Fibroblast of gingiva (primary cell): ENCODE data around the gene SPECC1.
"Not testable (repeated sequence)": the region's sequence is repeated elsewhere in the genome, so short reads cannot be mapped to it uniquely, and the experiment has no call there.

Experiments
- DNase-seq: peaks from one replicate; pipeline ENCODE4 v3.0.0-alpha.2; 2011; ENCODE audit warnings: low read depth

SPECC1 gene

DNA sequence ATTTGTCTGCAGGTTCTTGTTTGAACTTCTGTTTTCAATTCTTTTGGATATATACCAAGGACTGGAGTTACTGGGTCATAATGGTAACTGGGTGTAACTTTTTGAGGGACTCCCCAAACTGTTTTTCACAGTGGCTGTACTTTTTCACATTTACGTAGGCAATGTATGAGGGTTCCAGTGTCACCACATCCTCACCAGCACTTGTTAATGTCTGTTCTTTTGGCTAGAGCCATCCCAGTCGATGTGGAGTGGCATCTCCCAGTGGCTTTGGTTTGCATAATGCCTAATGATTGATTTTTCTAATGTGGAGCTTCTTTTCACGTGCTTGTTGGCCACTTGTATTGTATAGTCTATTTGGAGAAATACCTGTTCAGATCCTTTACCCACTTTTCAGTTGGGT lies 59.3 kb downstream of the SPECC1 start:
- no peak for DNase-seq

DNA sequence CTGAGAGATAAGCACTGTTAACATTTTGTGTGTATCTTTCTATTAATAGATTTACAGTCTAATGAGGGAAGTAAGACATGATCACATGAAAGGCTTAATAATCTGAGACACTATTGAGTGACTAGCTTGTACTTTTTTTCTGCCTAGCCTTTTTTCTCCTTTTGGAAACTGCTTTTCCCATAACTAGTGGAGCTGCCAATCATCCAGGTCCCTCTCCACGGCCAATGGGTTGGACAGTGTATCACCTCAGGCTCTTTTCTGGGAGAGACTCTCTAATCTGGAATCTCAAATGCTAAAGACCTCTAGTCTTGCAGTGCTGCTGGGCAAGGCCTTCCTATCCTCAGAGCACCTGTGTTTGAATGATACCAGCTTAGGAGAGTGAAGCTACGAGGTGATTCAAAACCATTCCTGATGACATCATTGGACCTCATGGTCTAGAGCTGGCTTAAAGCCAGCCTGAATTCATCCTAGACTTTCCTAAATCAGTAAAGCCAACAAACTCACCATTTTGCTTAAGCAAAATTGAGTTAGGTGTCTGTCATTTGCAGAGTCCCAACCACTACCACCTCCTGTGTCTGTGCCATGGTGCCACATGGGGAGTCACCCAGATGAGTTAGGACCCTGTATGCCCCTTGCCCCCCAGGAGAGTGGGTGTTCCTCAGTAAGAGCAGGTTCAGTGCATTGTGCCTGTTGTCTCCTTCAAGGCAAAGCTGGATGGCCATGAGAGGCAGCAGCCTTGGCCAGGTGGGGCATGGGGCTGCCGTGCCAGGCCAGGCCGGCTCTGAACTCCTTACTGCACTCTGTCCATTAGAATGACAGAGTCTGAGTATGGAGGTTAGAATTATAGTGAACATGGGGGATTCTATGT lies 62.9 kb downstream of the SPECC1 start:
- DNase-seq, result no peak

DNA sequence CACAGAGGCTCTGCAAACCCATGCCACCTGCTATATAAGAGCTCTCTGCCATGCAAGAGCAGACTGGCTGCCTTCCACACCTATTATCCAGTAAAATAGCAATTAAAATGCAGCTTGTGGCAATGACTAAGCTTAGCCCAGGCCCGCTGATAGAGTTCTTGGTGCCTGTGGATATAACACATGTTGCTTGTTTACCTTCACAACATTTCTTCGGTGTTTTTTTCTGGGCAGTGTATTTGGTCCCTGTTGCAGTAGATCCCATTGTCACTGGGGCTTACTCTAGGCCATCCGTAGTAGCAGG lies 63.5 kb downstream of the SPECC1 start:
- DNase-seq, result no peak

DNA sequence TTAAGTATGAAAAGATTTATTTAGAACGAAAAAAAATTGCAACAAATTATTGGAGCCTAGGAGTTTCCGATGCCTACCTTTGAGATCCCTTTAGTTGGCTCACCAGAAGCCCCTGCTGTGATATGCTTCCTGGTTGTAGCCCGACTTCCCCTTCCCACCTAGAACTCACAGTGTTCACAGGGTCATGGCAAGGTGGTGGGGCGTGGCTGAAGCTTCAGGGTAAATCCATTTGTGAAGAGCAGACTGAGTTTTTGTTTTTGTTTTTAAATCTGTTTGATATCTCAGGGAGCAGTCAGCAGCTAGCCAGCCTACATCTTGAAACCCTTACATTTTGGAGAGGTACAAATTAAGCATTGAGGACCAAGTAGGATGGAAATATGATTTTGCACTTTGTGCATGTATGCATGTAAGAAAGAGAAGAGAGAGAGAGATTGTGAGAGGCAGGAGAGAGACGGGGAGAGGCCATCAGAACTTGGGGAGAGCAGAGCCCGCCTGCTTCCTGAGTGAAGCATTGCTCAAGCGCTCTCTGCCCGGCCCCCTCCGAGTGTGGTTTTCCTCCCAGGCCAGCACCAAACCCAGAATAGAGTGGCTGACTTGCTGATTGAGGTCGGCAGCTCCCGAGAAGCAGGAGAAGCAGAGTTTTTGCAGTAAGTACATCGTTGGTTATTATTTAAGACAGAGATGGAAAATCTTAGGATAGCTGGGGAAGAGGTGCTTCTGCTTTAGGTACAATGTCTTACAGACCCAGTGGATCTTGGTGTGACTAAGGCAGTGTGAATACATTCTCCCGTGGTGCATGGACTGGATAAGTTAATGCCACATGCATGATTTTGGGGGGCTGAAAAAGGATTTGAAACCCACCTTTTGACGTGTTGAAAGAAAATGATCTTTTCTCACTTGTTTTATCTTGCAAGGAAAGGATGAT lies 64.2 kb downstream of the SPECC1 start:
- DNase-seq, result peak; percentile 46

DNA sequence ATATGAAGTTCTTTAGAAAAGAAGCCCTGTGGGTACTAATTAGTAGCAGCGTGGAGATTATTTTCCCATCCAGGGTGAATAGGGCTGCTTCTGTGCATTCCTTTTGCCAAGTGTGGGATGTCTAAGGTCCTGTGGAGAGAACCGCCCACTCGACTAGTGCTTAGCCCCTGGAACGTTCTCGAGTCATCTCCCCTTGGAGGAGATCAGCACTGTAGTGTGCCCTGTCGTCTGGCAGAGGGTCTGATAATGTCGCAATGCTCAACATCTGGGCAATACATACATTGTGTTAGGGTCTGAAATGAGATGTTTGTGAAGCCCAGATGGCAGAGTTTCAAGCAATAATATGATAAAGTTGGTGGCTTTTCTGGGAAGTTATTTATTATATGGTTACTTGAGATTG lies 64.8 kb downstream of the SPECC1 start:
- no peak for DNase-seq

DNA sequence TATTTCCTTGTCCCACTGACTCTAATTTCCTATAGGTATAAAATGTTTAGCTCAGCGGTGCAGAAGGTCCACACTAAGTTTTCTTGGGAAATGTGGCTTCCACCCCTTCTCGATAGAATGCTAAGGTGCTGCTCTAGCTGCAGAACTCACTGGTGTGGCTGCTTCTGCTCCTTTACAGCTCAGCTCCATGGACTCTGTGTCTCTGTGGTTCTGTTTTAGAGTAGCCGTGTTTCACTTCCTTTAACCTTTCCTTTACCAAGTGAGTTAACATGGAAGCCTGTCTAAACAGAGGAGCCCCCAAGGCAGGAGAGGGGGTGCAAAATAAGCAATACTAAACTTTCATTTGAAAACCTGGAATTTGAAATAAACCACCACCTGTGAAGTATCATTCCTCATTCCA lies 65.3 kb downstream of the SPECC1 start:
- DNase-seq, result no peak

DNA sequence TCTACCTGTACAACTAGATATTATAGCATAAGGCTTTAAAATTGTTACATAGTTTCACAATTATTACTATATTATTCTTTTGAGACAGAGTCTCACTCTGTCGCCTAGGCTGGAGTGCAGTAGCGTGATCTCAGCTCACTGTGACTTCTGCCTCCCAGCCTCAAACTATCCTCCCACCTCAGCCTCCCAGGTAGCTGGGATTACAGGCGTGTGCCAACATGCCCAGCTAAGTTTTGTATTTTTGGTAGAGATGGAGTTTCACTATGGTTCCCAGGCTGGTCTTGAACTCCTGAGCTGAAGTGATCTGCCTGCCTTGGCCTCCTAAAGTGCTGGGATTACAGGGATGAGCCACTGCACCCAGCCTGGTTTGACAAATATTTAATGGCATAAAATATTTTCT lies 67.0 kb downstream of the SPECC1 start:
- DNase-seq, result not testable (repeated sequence)

DNA sequence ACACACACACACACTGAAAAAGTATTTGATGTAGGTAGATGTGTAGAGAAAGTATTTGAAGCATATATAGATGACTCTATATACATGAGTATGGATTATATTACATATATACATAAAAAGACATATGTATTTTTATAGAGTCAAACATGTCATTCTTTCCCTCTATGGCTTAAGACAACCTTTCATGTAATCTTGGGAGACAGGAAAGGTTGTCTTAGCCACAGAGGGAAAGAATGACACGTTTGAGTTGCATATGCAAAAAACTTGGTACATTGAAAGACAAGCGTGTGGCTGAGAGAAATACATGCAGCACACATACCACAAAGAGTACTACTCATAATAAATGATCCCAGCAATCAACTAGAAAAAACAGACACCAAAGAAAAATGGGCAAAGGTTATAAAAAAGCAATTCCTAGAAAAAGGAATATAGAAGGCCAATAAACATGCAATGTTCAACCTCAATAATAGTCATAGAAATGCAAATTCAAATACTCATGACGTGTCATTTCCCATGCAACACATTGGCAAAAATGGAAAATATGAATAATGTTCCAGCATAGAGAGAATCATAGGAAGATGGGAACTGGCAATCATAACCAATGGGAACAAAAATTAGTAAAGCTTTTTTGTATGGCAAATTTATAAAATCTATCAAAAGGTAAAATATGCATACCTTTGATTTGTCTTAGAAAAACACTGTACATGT lies 69.0 kb downstream of the SPECC1 start:
- no peak for DNase-seq

DNA sequence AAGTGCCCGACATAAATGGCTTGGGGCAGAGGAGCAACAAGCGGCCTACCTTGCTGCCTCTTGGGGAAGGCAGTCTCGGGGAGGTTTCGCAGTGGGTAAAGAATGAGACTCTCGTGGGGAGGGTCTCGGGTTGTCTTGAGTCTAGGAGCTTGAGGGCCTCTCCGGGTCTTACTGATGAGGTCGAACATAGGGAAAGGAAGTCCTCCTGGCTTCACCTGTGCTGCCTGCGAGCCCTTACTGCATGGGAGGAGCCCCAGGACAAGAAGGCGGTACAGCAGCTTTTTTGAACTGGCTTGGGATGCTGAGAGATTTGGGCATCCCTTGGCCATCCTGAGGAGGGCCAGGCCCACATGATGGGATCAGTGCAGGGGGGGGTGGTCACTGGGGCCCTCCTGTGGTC lies 71.4 kb downstream of the SPECC1 start:
- no peak for DNase-seq

DNA sequence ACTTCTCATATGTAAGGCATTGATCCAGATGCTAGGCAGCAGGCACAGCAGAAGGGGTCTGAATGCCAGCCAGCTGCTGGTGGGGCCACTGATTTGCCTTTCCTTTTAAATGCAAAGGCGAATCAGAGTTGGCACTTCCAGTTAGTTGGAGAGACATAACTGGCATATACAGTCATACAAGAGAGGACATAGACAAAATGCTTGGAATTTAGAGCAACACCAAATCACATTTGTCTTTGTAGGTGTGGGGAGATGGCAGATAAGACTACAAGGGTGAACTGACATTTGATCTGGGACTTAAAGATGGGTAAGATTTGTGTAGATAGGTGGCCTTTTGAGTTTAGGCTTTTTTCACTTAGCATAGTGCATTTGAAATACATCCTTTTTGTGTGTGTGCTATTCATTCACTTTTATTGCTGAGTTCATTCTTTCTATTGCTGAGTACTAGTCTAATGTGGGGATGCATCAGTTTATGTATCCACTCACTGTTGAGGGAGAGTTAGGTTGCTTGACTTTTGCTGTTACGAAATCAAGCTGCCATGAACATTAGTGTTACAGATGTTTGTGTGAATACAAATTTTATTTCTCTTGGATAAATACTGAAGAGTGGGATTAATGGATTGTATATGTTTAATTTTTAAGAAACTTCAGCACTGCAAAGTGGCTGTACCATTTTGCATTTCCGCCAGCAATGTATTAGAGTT lies 74.1 kb downstream of the SPECC1 start:
- DNase-seq, result peak; percentile 66

DNA sequence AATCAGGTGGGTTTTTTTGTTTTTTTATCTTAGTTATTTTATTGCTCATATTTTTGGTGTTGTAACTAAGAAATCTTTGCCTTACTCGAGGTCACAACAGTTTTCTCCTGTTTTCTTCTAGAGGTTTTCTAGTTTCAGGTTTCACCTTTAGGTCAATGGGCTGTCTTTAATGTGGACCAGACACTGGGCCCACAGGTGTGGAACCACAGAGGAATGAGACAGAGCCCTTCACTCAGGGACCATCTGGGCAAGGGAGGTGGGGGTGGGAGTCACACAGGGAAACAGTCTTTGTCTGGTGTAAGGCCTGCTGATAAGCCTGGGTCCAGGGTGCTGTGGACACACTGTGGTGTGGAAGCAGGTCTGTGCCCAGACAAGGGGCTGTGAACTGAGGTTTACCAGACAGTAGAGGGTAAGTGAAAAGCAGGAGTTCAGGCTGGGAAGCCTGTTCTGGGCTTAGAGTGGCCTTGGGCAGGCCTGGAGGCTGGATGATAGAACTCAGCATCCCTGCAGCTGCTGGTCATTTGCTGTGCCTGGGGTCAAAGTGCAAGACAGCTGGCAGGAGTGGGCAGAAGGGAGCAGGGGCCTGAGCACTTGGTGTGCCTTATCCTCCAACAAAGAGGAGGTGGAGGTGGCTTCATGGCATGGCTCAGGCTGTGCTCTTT lies 75.6 kb downstream of the SPECC1 start:
- DNase-seq, result no peak

DNA sequence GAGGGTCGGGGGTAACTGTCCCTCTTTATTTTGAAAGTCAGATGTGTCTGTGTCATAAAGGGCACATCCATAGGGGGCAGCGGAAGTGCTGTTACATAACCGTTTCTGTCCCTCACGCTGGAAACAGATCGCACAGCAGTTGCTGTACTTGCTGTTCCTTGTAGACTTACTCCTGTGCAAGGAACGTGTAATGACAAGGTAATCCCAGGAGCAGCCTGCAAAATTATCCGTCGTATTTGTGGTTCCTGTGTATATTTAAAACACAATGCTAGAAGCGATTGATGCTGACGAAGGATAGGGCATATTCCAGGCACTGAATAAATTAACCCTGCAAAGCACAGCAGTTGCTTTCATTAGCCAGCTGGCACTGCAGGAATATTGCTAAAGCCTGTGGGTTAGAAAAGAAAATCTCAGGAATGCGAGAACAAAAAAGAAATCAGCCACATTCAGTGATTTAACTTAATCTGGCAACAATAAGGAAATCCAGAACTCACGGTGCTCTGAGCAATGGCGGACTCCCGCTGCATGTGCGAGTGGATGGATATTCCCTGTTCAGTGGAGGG lies 76.2 kb downstream of the SPECC1 start:
- peak; percentile 80 for DNase-seq

DNA sequence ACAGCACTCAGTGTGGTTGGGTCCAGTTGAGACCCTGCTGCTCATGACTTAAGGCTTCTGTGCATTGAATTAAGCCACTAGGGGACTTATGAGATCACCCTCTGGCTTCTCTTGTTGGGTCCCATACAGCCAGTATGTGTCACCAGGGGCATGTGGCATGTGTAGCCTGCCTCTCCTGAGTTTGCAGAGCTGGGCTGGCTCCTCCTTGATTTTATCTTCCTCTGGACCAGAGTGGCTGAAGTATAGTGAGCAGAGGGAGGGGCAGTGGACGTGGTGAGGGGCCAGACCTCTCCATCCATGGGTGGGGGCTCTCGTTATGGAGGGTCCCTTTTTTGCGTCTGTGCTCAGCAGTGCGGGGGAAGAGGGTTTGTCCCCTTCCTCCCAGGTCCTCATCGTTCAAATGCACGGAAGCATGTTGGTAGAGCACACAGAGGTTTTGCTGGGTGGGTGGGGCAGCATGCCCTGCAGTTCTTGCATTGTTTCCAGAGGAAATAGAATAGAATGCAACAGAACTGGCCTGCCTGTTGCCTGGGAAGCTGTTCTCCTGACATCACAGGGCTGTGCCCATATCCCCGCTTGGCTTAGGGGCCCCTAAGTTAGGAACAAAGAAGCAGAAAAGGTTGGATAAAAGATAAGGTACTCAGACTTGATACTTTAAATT lies 77.4 kb downstream of the SPECC1 start:
- no peak for DNase-seq

DNA sequence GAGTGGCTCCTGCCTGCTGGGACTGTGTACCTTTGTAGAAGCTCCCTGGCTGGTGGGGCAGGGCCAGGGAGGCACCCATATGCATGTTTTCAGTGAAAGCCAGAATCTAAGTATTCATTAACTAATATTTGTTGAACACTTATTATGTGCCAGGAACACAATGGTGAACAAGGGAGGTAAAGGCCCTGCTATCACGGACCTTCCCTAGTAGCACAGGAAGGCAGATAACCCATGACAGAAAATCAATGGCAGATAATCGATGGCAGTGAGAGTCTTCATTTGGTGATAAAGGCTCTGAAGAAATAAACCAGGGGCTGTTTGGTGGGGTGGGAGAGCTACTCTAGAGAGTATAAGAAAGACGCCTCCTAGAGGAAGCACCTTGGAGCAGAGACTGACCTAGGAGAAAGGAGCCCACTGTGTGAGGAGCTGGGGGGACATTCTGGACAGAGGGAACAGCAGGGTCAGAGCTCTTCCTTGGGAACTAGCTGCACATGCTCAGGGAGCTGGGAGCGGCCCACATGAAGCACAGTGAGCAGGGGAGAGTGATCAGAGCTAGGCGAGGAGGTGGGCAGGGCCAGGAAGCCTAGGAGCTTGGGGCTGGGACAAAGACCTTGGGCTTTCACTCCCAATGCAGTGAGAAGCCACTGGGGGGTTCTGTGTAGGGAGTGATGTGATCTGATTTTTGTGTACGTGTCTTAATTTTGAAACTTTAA lies 78.5 kb downstream of the SPECC1 start:
- no peak for DNase-seq

DNA sequence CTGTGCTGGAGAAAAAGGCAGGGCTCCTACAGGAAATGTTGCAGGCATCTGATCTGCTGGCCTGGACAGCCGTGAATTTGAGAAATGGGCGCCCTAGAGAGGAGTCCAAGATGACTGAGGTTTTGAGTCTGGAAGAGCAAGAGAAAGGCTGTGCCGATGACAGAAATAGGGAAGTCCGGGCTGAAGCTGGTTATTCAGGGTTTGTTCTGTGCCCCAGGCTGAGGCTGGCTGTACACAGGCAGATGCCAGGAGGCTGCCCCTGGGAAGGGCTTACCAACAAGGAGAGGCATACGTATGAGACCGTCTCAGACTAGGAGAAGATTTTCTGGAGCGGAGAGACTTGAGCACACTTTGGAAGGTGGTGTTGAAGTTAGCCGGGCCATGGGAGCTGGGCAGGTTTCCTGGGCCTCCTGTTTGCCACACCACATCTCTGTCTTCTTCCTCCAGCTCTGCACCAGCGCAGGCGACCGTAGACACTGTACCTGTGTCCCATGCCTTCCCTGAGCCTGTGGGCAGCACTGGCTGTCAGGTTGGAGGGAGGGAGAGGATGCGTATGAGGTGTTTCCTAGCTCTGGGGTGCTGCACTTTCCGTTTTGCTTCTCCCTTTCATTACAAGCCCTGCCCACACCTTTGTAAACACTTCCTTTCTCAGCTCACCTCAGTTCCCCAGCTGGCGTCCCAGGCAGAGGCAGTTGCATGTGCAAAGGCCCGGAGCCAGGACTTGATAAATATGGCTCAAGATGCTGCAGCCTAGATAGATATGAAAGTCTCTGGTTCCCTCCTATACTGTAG lies 80.8 kb downstream of the SPECC1 start:
- DNase-seq, result no peak

DNA sequence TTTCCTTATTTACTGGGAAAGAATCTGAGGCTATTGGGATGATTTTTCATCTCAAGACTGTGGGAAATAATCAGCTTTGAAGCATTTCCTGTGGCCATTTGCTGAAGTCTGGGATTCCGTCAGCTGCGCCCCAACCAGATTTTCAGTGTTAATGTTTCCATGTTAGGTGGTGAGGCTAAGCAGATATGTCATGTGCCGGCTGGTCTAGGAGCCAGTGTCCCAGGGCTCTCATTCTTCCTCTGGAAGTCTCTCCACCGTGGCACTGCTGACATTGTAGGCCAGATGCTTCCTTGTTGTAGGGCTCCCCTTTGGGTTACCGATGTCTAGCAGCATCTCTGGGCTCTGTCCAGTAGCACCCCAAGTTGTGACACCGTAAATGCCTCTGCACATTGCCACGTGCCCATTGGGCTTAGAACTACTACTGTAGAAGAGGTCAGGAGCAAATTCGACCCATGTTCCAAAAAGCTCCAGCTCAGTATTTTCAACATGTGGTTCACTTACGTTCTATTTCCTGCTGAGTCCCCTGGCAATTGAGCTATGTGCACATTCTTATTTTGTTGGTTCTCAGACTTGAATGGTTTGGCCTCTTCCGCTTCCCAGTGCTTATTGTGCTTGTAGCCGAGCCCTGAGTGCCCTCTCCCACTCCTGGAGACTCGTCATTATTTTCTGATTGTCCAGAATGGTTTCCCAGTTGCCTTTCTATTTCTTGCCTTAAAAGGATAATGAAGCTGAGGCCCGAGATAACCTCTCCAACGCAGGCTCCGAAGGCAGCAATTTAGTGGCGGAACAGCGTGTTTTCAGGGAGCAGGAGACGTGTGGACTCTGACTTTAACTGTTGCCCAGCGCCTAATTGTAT lies 82.2 kb downstream of the SPECC1 start:
- peak; percentile 71 for DNase-seq

DNA sequence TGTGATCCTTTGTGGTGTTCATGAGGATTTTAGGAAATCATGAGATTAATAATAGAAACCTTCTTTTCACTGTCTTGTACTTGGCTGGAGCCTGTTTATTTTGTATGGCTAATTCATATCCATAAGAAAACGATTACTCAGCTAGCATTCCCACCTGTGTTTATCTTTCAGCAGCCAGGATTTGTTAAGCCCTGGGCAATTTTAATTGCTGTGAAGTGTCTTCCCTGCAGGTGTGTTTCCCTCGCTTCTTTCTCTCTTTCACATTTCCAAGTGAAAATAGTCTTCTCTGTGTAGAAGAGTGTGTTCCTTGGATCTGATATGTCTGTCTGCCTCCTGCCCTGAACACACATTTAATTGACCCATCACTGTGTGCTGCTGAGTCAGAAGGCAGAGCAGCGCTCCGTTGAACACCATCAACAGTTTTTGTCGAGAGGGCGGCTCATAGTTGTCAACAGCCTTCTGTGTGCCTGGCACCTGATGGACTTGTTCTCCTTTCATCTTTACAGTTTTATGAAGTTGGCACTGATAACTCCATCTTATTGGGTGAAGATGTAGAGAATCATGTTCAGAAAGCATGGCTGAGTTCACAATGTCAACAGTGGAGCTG lies 83.2 kb downstream of the SPECC1 start:
- DNase-seq, result no peak
